Measurements from ENCODE around the gene CTDP1.
"Not testable (repeated sequence)": the region's sequence is repeated elsewhere in the genome, so short reads cannot be mapped to it uniquely, and the experiment has no call there.

The CTDP1 gene

DNA sequence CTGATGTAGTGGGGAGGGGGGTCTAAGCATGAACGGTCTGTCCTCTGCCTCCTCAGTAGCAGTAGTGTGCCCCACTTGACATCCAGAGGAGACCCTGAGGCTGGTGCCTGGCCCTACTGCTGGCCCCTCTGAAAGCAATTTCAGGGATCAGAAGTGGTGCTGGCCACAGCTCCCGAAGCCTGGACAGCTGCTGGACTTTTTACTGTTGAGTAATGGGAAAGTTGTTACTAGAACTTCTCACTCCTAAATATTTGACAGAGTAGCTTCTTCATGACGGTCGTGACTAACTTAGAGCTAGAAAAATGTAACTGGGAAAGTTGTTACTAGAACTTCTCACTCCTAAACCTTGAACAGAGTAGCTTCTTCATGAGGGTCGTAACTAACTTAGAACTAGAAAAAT lies 23.3 kb downstream of the CTDP1 start:
- DNase-seq (ENCODE audit: low read depth), result no peak

DNA sequence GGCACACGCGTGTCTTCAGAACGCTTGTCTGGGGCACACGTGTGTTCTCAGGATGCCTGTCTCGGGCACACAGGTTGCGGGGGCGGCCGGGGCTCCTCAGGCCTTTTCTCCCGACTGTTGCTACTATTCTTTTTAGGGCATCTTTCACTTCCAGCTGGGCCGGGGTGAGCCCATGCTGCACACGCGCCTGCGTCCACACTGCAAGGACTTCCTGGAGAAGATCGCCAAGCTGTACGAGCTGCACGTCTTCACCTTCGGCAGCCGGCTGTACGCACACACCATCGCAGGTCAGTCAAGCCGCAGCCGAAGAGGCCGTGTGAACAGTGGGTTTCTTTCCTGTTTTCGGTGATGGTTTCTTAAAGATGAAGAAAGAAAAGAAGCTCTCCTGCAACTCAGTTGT lies 25.0 kb downstream of the CTDP1 start:
- no peak for DNase-seq (ENCODE audit: low read depth)

DNA sequence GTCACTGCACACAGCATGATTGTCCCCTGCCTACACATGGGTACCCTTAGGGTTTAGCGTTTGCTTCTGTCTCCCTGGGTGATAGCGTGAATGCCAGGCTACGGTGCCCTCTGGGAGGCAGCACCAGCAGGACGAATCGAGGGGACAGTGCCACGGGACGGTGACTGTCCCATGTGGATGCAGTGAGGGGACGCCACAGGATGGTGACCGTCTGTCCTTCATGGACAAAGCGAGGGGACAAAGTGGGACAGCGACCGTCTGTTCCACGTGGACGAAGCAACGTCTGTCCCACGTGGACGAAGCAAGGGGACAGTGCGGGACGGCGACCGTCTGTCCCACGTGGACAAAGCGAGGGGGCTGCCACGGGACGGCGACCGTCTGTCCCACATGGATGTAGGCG lies 25.7 kb downstream of the CTDP1 start:
- DNase-seq (ENCODE audit: low read depth), result no peak

DNA sequence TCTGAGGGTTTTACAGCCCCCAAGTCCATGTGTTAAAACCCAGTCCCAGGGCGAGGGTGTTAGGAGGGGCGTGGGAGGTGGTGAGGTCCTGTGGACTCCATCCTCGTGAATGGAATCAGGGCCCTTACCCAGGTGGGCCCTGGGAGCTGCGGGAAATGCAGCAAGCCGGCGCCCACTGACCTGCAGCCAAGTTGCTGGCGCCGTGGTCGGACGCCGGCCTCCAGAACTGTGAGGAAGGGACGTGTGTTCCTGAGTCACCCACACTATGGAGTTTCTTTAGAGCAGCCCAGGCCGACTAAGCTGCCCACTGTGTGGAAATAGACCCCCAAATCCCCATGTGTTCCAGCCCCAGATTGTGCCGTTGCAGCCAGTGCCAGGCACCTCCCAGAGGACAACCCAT lies 26.4 kb downstream of the CTDP1 start:
- no peak for DNase-seq (ENCODE audit: low read depth)

DNA sequence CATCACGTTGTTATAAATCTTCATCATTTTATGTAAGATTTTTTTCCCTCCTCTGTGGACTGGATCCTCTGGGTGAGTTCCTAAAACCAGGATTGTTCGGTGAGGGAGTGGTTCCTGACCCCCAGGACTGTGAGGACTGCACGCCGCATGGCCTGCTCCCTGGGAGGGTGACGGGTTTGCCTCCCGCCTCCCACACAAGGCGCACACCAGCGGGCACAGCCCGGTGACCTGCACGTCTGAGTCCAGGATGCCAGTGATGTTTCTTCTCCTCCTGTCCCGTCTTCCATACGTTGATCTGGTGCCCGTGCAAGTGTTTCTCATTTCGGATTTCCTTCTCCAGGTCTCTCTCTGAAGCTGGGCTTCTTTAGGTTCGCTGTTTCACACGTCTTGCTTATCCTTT lies 27.1 kb downstream of the CTDP1 start:
- DNase-seq (ENCODE audit: low read depth), result no peak

DNA sequence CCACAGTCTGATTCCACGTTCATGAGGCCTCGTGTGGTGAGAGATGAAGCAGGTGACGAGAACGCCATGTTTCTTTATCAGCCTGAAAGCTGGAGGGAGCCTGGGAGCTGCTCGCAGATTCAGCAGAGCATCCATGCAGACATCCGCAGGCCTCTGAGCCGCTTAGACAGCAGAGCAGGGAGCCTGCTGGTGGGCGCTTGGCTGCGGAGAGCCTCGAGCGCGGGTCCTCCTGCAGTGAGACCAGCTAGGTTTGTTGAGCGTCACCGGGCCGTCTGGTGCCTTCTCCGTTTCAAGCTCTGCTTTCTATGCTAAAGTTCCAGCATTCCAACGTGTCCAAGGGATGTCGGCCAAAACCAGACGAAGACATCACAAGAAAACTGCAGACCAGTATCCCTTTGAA lies 27.6 kb downstream of the CTDP1 start:
- no peak for DNase-seq (ENCODE audit: low read depth)

DNA sequence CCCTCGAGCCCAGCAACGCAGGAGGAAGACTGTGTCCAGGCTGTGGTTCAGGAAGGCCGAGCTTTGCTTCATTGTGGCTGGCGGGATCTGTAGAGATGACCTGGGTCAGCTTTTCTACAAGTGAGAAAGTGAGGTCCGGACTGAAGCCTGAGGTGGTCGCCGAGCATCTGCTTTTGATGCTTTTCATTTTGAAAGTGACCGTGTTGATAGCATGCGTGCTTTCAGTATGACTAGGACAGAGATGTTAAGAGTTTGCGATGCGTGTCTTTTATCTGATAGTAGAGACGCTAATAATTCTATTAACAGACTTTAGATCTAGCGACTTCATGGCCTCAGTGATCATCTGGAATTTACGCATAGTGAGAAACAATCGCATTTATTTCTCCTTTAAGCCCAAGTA lies 28.1 kb downstream of the CTDP1 start:
- no peak for DNase-seq (ENCODE audit: low read depth)

DNA sequence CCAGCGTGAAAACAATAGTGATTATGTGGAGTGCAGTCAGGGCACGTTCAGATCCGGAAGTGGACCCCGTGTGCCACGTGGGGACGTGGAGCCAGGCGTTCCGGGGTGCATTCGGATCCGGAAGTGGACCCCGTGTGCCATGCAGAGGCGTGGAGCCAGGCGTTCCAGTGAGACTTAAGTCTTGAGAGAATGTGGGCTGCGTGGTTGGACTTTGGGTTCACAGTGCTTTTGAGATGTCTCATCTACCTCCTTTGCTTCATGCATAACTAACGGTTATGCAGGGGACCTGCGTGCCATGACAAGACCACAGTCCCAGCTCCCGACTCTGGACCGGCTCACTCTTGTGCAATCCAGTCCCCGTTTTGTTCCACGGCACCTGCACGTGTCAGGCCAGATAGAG lies 28.8 kb downstream of the CTDP1 start:
- no peak for DNase-seq (ENCODE audit: low read depth)

DNA sequence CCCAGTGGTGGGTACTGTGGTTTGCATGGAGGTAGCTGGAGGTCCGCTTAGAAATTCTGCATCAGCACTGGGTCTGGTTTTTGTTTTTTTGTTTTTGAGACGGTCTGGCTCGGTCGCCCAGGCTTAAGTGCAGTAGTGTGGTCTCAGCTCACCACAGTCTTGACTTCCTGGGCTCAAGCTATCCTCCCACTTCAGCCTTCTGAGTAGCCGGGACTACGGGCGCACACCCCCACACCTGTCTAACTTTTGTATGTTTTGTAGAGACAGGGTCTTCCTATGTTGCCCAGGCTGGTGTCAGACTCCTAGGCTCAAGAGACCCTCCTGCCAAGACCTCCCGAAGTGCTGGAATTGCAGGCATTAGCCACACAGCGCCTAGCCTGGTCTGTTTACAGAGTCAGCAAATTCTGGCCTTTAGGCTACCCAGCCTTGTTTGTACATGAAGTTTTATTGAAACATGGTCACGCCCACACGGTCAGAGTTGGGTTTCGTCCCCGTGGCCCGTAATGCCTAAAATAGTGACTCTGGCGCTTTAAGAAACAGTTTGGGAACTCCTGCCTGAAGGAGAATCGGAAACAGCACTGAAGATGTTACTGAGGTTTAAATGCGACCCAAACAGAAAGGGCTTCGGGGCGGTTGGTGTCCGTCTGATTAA lies 32.7 kb downstream of the CTDP1 start:
- no peak for DNase-seq (ENCODE audit: low read depth)

DNA sequence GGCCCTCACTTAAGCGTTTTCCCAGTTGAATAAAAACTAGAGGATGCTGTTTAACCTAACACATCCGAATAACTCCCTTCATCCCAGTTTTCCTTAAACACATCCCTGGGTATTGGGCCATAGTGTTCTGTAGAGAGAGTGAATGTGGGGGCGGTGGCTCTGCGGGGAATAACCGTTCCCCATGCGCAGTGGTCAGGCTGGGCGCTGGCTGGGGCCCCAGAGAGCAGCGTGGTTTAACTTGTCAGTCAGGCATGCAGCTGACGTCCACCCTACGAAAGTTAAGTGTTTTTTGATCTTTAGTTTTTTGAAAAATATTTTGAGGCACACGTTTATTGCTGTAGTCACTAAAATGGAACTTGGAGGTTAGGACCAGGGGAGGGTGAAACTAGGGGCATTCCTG lies 33.7 kb downstream of the CTDP1 start:
- DNase-seq (ENCODE audit: low read depth), result no peak

DNA sequence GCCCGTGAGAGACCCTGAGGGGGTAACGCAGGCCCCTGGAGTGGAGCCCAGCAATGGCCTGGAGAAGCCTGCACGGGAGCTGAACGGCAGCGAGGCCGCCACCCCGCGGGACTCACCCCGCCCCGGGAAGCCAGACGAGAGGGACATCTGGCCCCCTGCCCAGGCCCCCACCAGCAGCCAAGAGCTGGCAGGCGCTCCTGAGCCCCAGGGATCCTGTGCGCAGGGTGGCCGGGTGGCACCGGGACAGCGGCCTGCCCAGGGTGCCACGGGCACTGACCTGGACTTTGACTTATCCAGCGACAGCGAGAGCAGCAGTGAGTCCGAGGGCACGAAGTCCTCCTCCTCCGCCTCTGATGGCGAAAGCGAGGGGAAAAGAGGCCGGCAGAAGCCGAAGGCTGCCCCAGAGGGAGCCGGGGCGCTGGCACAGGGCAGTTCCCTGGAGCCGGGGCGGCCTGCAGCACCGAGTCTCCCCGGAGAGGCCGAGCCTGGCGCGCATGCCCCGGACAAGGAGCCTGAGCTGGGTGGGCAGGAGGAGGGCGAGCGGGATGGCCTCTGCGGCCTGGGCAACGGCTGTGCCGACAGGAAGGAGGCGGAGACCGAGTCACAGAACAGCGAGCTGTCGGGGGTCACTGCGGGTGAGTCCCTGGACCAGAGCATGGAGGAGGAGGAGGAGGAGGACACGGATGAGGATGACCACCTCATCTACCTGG lies 35.1 kb downstream of the CTDP1 start:
- no peak for DNase-seq (ENCODE audit: low read depth)

DNA sequence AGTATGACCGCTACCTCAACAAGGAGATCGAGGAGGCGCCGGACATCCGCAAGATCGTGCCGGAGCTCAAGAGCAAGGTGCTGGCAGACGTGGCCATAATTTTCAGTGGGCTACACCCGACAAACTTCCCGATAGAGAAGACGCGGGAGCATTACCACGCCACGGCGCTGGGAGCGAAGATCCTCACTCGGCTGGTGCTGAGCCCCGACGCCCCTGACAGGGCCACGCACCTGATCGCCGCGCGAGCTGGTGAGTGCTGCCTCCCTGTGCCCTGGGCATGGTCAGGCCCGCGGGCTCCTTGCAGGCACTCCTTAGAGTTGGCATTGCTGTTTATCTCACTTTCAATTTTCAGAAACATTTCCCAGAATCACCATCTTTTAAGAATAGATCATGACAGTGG lies 35.7 kb downstream of the CTDP1 start:
- DNase-seq (ENCODE audit: low read depth), result no peak

DNA sequence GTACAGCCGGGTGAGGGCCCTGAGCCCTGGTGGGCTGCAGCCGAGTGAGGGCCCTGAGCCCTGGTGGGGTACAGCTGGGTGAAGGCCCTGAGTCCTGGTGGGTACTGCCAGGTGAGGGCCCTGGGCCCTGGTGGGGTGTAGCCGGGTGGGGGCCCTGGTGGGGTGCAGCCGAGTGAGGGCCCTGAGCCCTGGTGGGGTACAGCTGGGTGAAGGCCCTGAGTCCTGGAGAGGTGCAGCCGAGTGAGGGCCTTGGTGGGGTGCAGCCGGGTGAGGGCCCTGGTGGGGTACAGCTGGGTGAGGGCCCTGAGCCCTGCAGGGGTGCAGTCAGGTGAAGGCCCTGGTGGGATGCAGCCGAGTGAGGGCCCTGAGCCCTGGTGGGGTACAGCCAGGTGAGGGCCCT lies 37.5 kb downstream of the CTDP1 start:
- no peak for DNase-seq (ENCODE audit: low read depth)

DNA sequence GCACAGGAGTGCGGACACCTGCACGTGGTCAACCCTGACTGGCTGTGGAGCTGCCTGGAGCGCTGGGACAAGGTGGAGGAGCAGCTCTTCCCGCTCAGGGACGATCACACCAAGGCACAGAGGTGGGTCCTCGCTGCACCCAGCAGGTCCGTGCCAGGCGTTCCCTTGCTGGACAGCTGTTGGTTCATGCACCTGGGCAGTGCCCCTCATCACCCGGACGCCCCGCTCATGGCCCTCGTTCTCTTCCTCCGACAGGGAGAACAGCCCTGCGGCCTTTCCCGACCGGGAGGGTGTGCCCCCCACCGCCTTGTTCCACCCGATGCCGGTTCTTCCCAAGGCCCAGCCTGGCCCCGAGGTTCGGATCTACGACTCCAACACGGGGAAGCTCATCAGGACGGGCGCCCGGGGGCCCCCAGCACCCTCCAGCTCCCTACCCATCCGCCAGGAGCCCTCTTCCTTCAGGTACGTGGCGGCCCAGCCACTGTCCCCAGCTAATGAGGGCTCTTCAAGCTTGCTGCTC lies 38.0 kb downstream of the CTDP1 start:
- no peak for DNase-seq (ENCODE audit: low read depth)

DNA sequence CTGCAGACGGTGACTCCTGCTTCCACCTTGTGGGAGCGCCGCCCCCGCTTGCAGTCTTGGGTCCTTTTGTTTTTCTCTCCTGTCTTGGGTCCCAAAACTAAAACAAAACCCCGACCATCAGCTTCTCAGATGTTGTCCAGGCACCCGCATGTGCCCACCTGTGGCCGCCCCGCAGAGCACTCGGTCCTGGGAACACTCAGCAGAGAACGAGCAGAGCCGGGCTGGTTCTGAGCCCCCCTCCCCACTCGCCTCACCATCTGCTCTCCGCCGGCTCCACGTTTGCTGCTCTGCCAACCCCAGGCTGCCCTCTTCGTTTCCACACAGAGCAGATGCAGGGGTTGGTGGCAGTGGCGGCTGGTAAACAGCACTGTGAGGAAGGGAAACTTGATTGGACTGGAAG lies 38.5 kb downstream of the CTDP1 start:
- no peak for DNase-seq (ENCODE audit: low read depth)

DNA sequence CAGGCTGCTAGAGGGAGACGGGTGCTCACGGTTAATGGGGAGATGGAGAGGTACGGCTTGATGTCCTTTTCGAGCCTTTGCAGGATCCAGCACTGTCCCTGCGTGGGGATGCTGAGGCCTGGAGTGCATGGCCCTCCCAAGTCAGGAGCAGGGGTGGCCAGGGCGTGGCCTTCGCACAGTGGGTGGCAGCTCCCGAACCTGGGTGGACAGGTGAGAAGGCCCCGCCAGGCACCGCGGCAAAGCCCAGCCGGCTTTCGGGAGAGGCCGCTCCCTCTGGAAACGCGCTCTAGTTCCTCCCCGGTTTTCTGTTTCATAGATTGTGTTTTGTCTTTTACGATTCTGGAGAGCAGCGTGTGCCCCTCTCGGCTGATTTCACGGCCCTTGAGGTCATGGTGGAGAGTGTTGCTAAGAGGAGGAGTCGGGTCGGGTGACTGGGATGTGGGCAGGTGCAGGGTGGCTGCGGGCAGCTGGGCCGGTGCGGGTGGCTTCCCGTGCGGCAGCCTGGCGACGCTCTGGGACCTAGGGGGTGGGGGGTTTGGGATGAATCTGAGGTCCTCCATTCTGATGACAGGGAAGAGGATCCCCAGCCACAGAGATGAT lies 39.4 kb downstream of the CTDP1 start:
- no peak for DNase-seq (ENCODE audit: low read depth)

DNA sequence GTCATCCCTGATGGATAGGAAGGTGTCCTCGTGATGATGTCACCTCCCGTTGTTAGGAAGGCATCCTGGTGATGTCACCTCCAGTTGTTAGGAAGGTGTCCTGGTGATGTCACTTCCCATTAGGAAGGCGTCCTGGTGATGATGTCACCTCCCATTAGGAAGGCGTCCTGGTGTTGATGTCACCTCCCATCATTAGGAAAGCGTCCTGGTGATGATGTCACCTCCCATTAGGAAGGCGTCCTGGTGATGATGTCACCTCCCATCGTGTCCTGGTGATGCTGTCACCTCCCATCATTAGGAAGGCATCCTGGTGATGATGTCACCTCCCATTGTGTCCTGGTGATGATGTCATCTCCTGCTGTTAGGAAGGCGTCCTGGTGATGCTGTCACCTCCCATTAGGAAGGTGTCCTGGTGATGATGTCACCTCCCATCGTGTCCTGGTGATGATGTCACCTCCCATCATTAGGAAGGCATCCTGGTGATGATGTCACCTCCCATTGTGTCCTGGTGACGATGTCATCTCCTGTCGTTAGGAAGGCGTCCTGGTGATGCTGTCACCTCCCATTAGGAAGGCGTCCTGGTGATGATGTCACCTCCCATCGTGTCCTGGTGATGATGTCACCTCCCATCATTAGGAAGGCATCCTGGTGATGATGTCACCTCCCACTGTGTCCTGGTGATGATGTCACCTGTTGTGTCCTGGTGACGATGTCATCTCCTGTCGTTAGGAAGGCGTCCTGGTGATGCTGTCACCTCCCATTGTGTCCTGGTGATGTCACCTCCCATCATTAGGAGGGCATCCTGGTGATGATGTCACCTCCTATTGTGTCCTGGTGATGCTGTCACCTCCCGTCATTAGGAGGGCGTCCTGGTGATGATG lies 40.1 kb downstream of the CTDP1 start:
- not testable (repeated sequence) for DNase-seq (ENCODE audit: low read depth)

DNA sequence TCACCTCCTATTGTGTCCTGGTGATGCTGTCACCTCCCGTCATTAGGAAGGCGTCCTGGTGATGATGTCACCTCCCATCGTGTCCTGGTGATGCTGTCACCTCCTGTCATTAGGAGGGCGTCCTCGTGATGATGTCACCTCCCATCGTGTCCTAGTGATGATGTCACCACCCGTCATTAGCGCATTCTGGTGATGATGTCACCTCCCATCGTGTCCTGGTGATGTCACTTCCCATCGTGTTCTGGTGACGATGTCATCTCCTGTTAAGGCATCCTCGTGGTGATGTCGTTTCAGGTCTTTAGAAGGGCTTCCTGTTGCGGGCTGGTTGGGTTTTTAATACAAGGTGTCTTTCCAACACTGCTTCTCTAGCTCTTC lies 40.7 kb downstream of the CTDP1 start:
- DNase-seq (ENCODE audit: low read depth), result no peak

DNA sequence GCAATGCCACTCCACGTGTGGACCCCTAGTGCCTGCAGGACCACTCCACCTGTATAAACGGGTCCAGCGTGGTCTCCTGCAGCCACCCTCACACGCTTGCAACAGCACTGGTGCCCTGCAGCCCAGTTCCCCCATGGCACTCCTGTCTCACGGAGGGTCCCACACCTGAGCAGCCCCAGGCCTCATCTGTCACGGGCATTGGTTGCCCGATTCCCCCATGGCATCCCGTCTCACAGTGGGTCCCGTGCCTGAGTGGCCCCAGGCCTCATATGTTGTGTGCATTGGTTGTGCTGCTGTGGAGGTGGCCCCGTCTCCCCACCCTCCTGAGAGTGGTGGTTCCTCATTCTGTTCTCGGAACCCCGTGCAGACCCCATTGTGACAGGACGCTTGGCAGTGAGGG lies 43.4 kb downstream of the CTDP1 start:
- DNase-seq (ENCODE audit: low read depth), result no peak

DNA sequence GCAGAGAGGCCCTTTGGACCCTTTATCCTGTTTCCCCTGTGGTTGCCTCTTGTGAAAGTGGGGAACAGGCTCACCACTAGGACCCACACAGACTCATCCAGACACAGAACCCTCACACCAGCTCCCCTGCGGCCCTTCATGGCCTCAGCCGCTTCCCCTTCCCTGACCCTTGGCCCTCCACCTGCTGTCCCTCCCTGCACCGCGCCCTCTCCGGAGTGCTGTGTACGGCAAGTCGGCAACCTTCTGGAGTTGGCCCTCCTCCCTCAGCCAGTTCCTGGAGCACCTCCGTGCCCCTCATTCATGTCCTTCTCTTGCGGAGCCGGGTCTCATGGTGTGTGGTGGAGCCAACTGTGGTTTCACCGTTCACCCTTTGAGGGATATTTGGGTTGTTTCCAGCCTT lies 44.0 kb downstream of the CTDP1 start:
- DNase-seq (ENCODE audit: low read depth), result no peak

DNA sequence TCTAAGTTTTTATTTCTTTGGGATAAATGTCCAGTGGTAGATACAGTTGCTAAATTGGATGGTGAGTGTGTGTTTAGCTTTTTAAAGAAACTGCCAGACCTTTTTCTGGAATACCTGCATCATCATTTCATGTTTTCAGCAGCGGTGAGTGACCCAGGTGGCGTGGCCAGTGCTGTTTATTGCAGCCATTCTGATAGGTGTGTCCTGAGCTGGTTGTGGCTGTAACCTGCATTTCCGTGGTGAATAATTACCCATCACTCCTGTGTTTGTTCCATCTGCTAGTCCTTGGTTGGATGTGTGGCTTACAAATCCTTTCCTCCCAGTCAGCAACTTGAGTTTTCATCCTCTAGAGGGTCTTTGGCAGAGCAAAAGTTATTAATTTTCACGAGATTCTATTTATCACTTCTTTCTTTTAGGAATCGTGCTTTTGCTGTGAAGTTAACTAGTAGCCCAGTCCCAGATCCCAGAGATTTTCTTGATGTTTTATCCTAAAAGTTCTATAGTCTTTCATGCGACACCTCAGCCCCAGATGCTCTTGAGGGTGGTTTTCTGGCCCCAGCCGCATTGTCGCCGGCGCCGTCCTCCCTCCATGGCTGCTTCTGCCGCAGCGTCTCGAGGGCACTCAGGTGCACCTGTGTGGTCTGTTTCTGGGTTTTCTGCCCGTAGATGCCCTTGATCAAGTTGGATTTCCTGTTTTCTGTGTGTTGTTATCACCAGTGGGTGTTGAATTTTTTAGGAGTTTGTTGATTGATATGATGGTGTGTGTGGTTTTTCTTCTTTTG lies 44.9 kb downstream of the CTDP1 start:
- DNase-seq (ENCODE audit: low read depth), result no peak

DNA sequence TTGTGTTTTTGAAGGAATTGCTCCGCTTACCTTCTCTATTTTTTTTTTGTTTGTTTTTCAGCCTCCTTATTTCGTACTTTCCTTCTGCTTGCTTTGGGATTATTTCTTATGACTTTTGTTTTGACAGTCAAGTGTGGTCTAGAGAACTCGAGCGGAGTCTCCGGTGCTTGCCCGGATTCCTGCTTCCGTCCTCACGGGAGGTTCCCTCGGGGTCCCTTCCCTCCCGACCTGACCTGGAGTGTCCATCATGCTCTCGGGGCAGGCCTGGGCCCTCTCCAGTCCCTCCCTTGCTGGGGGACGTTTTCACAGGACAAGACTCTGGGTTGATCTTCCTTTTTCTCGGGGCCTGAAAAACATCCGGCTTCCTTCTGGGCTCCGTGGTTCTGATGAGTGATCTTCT lies 45.9 kb downstream of the CTDP1 start:
- no peak for DNase-seq (ENCODE audit: low read depth)
